ENCODE data around the gene HPN.

Gene HPN

DNA sequence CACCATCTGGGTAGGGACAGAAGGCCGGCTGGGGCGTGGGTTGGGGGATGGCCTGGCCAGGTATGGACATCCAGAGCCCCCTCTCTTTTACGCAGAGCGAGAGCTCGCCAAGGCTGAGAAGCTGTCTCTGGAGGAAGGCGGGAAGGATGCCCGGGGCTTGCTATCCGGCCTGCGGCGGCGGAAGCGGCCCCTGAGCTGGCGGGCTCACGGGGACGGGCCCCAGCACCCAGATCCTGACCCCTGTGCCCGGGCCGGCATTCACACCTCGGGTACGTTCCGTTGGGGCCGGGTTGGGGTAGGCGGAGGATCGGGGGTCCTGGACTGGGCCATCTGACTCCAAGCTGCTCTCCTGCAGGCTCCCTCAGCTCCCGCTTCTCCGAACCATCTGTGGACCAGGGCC lies 19.9 kb upstream of the HPN start:
- H3K27ac ChIP-seq (ENCODE audit: low read depth, low read length, poor library complexity, severe bottlenecking): no peak overlapping the region
- H3K9ac ChIP-seq (ENCODE audit: low read length): no peak overlapping the region
- H3K9me3 ChIP-seq (ENCODE audit: low read length): no peaks in the 10 kb centered on the region
- H3K79me2 ChIP-seq (ENCODE audit: insufficient read depth, low read length): no peaks in the 10 kb centered on the region
- H3K4me1 ChIP-seq (ENCODE audit: insufficient read depth, low read length, severe bottlenecking): no peaks in the 10 kb centered on the region
- no peak overlapping the region for H3K4me3 ChIP-seq (ENCODE audit: low read depth, low read length, poor library complexity, severe bottlenecking)
- H4K20me1 ChIP-seq (ENCODE audit: insufficient read depth, low read length): no peaks in the 10 kb centered on the region
- peaks cover 94% of the 10 kb centered on the region for H3K36me3 ChIP-seq (ENCODE audit: insufficient read depth, low read length)
- no peak overlapping the region for H2AFZ ChIP-seq (ENCODE audit: low read length)
- H3K27me3 ChIP-seq (ENCODE audit: insufficient read depth, low read length): no peaks in the 10 kb centered on the region
- no peaks in the 10 kb centered on the region for H3F3A ChIP-seq (ENCODE audit: insufficient read depth, low read length)
- no peak overlapping the region for H3K4me2 ChIP-seq (ENCODE audit: low read length)
- TF ChIP-seq, protein P1, sequence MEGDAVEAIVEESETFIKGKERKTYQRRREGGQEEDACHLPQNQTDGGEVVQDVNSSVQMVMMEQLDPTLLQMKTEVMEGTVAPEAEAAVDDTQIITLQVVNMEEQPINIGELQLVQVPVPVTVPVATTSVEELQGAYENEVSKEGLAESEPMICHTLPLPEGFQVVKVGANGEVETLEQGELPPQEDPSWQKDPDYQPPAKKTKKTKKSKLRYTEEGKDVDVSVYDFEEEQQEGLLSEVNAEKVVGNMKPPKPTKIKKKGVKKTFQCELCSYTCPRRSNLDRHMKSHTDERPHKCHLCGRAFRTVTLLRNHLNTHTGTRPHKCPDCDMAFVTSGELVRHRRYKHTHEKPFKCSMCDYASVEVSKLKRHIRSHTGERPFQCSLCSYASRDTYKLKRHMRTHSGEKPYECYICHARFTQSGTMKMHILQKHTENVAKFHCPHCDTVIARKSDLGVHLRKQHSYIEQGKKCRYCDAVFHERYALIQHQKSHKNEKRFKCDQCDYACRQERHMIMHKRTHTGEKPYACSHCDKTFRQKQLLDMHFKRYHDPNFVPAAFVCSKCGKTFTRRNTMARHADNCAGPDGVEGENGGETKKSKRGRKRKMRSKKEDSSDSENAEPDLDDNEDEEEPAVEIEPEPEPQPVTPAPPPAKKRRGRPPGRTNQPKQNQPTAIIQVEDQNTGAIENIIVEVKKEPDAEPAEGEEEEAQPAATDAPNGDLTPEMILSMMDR (IDR thresholded peaks at IDR 0.05; ENCODE audit: low read length): no peak
- no peaks in the 10 kb centered on the region for H3K9me2 ChIP-seq (ENCODE audit: low read depth, low read length)

DNA sequence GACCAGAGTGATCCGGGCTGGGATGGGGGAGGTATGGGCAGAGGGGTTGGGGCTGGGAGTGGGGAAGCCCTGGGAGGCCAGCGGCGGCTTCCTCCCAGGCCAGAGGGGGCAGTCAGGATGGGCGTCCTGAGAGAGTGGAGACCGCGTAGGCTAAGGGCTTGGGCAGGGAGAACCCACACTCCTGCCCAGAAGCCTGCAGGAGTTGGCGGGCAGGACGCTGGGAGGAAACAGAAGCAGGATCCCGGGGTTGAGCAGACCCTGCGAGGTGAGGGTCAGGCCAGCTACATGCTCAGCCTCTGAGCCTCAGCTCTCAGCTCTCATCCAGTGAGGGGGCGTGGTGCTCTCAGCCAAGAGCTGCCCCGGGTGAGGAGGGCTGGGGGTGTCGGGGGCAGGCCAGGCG lies 19.1 kb upstream of the HPN start:
- Histone ChIP-seq H4K20me1 (ENCODE audit: insufficient read depth, low read length) (no peaks in the 10 kb centered on the region), H3K79me2 (ENCODE audit: insufficient read depth, low read length) (no peaks in the 10 kb centered on the region)

DNA sequence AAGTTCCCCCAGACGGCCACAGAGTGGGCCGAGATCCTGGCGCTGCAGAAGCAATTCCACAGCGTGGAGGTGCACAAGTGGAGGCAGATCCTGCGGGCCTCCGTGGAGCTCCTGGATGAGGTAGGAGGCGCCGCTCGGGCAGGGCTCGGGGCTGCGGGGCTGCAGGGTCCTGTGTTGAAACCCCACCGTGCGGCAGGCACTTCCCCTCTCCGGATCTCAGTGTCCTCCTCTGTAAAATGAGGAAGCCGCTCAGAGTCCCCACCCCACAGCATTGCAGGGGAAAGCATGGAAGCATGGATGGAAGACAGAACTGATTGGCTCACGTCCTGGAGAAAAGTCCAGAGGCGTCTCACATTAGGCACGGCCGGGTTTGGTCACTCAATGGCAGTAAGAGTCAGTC lies 18.1 kb upstream of the HPN start:
- Histone ChIP-seq H3K4me3 (ENCODE audit: low read depth, low read length, poor library complexity, severe bottlenecking) (no peak overlapping the region), H3K9ac (ENCODE audit: low read length) (no peak overlapping the region), H3K79me2 (ENCODE audit: insufficient read depth, low read length) (no peaks in the 10 kb centered on the region), H3K9me2 (ENCODE audit: low read depth, low read length) (no peaks in the 10 kb centered on the region), H3F3A (ENCODE audit: insufficient read depth, low read length) (no peaks in the 10 kb centered on the region), H3K27ac (ENCODE audit: low read depth, low read length, poor library complexity, severe bottlenecking) (no peak overlapping the region), H3K4me2 (ENCODE audit: low read length) (no peak overlapping the region), H3K4me1 (ENCODE audit: insufficient read depth, low read length, severe bottlenecking) (no peaks in the 10 kb centered on the region), H3K9me3 (ENCODE audit: low read length) (no peaks in the 10 kb centered on the region), H2AFZ (ENCODE audit: low read length) (no peak overlapping the region), H3K36me3 (ENCODE audit: insufficient read depth, low read length) (peaks cover 97% of the 10 kb centered on the region), H4K20me1 (ENCODE audit: insufficient read depth, low read length) (no peaks in the 10 kb centered on the region), H3K27me3 (ENCODE audit: insufficient read depth, low read length) (no peaks in the 10 kb centered on the region)
- TF ChIP-seq, protein P1 (IDR thresholded peaks at IDR 0.05; ENCODE audit: low read length): no peak
- TF ChIP-seq EZH2 (IDR thresholded peaks at IDR 0.05; ENCODE audit: borderline replicate concordance, low read length): no peak

More for the DNA sequence above, 19.1 kb upstream of the HPN start:
- Histone ChIP-seq H3K9me3 (ENCODE audit: low read length) (no peaks in the 10 kb centered on the region), H2AFZ (ENCODE audit: low read length) (no peak overlapping the region), H3K4me1 (ENCODE audit: insufficient read depth, low read length, severe bottlenecking) (no peaks in the 10 kb centered on the region), H3K4me2 (ENCODE audit: low read length) (no peak overlapping the region), H3K9me2 (ENCODE audit: low read depth, low read length) (no peaks in the 10 kb centered on the region), H3K4me3 (ENCODE audit: low read depth, low read length, poor library complexity, severe bottlenecking) (no peak overlapping the region), H3F3A (ENCODE audit: insufficient read depth, low read length) (no peaks in the 10 kb centered on the region), H3K9ac (ENCODE audit: low read length) (no peak overlapping the region), H3K27me3 (ENCODE audit: insufficient read depth, low read length) (no peaks in the 10 kb centered on the region), H3K27ac (ENCODE audit: low read depth, low read length, poor library complexity, severe bottlenecking) (no peak overlapping the region), H3K36me3 (ENCODE audit: insufficient read depth, low read length) (peaks cover 94% of the 10 kb centered on the region)
- no peak for TF ChIP-seq EZH2 (IDR thresholded peaks at IDR 0.05; ENCODE audit: borderline replicate concordance, low read length)
- TF ChIP-seq, protein P1 (IDR thresholded peaks at IDR 0.05; ENCODE audit: low read length): no peak
